ENCODE measurements around the gene FMO1.
A peak's percentile ranks its signal among the peaks of the same experiment; 100 is the strongest.
"Not testable (repeated sequence)": the region's sequence is repeated elsewhere in the genome, so short reads cannot be mapped to it uniquely, and the experiment has no call there.

FMO1 gene

DNA sequence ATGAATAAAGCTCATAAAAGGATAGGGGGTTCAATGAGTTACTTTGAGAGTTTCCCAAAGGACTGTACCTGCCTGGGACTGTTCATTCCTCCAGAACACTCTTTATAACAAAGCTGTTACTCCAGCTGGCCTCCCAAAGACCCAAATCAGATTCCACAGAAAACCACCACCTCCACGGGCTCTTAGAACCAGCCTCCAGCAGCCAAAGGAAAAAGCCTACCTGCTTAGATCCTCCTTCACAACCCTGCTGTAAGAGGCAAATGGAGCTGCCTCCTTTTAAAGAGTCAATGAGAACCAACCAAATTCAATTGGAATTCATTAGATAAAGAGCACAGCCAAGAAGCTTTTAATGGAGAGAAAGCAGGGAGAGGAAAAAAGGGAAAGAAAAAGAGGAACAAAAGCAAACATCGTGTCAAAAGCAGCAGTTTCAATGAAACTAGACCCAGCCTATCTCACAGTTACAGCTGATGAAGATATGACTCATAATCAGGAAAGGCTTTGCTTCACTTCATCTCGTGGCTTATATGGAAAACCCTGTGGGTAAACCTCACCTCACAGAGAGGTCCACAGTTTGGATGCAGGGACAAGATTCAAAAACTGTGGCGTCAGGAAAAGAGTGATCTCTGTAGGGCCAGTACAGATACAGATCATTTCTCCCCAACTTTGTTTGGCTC is 37.9 kb downstream of the FMO1 start:
- FAIRE-seq = no peak

DNA sequence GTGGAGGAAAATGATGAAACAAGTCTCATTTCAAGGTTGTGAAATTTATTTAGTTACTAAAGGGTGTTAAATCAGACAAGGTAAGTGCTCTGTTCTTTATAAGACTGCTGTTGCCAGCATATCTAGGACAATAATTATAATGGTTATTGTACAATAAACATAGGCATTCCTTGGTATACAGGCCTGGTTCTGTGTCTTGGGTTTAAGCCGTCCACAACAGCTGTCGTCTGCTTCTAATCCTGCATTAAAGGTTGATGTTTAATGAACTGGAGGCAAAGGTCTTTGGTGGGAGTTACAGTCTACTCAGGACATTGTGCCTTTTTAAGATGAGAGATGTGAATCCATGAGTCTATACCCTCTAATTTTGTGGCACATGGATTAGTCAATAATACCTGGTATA is 42.3 kb downstream of the FMO1 start:
- no peak for FAIRE-seq

DNA sequence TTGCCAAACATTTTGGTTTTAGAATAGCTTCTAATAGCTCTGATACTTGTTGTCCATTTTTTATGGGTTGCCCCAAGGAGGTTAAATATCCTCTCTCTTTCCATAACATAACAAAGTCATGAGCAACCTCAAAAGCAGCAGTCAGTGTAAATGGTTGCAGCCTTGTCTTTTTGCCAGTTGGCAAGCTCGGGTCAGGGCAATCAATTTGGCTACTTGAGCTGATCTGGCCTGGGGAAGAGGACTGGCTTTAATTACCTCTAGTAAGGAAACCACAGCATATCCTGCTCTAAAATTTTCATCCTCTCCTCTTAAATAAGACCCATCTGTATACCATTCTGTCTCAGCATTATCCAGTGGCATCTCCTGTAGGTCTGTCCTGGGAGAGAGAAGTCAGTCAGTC is 44.5 kb downstream of the FMO1 start:
- no peak for FAIRE-seq

DNA sequence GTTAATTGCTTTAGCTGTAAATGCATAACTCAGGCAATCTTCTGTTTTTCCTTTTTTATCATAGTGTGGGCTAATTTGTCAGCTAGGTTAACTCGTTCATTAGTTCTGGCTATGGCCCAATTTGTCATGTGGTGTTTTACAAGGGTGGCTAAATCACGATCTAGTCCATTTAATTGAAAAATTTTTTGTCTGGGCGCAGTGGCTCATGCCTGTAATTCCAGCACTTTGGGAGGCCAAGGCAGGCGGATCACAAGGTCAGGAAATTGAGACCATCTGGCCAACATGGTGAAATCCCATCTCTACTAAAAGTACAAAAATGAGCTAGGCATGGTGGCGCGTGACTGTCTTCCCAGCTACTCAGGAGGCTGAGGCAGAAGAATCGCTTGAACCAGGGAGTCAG is 47.1 kb downstream of the FMO1 start:
- not testable (repeated sequence) for FAIRE-seq

DNA sequence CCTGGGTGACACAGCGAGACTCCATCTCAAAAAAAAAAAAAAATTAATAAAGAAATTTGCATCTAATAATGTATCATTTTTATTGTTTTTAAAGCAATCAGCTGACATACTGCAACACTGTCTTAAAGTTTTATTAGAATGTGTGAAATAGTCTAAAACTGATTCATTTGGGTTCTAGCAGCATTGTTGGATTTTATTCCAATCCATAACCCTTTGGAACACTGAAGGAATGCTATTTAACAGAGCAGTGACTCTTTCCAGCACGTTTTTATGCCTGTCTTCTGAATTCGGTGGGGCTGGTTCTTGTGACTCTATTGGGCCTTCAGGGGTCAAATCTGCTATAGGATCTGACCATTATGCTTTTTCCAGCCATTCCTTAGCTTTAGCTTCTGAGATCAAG is 47.5 kb downstream of the FMO1 start:
- FAIRE-seq = no peak

DNA sequence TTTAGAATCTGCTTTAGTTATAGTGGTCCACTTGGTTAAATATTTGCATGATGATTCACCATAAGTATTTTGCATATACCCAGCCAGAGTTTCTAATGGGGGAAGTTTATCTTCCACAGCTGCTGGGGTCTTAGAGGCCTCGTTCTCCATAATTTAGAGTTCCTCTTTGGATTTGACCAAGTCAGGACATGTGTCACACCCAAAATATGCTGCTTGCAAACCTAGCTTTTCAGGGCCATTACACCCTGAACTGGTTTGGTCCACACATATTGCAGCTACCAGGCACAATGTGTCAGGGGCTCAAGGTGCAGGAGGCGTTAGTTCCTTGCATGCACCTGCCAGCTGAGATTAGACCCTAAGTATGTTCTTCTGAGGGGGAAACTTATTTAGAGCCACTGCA is 48.6 kb downstream of the FMO1 start:
- no peak for FAIRE-seq

DNA sequence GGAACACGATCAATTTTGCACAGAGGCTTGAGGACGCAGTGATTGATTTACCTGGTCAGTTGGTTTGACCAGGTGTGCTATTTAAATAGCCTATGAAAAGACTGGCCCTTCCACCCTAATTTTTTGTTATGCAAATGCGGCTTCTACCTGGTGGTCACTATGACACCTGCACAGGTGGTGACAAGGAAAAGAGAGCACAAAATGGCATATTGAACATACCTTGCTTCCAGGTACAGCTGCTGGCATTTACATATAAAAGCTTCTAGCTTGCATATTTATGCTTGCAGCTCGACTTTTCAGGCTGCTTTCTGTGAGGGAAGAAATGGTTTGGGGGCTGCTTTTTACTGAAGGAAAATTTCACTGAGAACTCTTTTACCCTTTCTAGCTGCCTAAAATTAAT is 50.4 kb downstream of the FMO1 start:
- no peak for FAIRE-seq

DNA sequence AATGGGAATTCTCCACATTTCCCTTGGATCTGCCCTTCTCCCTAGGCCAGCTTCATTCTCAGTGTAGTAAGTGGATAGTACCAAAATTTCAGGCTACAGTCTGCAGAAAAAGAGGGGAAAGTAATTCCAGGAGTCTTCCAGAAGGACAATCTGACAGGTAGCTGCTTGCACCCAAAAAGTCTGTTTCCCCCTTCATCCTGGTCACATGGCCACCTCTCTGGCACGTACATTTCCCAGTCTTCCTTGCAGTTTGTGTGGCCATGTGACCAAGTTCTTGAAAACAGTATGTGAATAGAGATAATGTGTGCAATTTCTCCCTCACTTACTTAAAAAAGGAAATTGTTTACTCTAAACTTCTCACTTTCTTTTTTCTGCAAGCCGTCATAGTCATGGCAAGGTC is 51.0 kb downstream of the FMO1 start:
- no peak for FAIRE-seq

DNA sequence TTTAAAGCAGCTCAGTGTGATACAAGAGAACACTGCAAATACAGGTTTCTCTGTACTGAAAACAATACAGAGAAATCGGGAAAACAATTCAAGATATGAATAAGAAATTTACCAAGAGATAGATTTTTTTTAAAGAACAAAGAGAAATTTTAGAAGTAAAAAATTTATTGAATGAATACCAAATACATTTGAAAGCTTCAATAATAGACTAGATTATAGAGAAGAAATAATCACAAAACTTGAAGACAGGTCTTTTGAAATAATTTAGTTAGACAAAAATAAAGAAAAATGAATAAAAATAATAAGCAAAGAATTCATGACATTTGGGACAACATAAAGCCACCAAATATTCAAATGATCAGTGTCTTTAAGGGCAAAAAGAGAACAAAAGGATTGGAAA is 52.1 kb downstream of the FMO1 start:
- no peak for FAIRE-seq

DNA sequence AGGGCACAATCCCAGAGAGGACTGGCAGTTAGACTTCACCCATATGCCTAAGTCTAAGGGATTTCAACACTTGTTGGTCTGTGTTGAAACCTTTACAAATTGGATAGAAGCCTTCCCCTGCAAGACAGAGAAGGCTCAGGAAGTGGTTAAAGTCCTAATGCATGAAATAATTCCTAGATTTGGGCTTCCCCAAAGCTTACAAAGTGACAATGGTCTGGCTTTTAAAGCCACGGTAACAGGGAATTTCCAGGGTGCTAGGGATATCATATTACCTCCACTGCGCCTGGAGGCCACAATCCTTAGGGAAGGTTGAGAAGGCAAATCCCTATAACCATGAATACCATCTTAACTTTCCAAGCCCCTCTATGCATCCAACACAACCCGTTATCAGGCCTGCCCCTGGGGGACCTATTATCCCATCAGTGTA is 62.4 kb downstream of the FMO1 start:
- no peak for FAIRE-seq

DNA sequence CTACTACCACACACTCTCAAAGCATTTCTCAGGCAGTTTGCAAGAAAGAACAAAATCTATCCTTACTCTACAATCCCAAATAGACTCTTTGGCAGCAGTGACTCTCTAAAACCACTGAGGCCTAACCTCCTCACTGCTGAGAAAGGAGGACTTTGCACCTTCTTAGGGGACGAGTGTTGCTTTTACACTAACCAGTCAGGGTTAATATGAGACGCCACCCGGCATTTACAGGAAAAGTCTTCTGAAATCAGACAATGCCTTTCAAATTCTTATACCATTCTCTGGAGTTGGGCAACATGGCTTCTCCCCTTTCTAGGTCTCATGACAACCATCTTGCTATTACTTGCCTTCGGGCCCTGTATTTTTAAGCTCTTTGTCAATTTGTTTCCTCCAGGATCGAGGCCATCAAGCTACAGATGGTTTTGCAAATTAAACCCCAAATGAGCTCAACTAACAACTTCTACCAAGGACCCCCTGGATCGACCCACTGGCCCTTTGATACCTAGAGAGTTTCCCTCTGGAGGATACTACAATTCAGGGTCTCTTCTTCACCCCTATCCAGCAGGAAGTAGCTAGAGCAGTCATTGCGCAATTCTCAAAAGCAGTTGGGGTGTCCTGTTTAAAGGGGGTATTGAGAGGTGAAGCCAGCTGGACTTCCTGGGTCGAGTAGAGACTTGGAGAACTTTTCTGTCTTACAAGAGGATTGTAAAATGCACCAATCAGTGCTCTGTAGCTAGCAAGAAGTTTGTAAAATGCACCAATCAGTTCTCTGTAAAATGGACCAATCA is 63.7 kb downstream of the FMO1 start:
- FAIRE-seq = no peak

DNA sequence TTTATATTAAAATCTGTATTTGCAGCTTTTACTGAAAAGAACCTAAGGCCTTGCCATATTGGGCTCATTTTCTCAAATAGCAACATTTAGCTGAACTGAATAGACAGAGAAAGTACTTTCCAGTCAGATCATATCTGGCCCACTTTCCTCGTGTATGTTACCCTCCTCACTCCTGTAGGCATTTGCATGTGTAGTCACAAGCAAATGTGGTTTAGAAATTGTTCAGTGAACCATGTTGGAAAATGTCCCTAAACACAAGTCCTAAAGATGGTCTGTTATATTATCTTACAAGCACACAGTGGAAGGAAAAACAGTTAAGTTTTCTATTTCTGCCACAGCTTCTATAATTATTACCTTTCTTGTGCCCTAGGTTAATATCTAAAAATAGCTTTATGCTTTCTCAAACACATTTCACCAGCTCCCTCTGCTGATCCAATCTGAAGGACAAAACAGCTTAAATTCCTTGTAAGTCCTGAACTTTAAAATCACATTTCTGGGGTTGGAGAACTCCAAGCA is 65.1 kb downstream of the FMO1 start:
- FAIRE-seq = no peak

DNA sequence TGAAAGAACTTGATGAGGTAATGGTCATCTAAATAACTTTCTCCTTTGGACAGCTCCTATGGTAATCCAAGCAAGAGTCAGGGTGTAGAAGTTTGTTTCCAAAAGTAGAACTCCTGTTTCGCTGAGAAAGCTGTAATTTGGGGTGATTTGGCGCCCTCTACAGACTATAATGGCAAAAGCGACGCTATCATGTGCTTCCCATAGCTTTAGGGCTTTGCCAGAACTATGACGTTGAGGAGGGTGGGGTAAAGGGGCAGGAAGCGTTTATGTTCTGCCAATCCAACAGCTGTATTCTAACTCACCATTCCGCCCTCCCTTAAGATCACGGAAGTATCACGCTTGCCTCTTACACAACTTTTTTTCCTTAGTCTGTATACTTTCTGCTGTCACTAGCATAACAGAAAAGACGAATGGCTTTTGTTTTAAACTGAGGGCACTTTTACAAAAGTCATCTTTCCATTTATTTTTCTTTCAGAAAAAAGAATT is 65.6 kb downstream of the FMO1 start, which contains the start of gene FMO4:
Gene FMO4 (plus strand): TSS at position 349 of the 486 bp plus-strand sequence. CDS start 5,643 bp downstream, outside the sequence.
- peak; percentile 94 for FAIRE-seq

DNA sequence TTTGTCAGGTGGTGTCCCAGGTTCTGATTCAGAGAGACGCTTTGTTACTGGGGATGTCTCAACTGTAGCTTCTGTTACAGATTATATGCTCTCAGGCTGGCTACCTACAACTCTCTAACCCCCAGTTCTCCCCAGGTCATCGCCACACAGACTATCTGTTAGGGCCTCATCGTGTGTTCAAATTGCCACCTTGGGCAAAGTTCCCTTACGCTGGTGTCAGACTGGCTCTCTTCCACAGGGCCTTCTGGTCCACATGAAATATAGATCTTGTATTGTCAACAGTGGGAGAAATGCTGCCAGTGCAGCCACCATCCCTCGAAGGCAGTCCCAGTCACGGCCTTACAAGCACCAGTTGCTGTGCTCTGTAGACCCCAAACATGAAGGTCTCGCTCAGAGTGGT is 81.0 kb downstream of the FMO1 start:
- no peak for FAIRE-seq

DNA sequence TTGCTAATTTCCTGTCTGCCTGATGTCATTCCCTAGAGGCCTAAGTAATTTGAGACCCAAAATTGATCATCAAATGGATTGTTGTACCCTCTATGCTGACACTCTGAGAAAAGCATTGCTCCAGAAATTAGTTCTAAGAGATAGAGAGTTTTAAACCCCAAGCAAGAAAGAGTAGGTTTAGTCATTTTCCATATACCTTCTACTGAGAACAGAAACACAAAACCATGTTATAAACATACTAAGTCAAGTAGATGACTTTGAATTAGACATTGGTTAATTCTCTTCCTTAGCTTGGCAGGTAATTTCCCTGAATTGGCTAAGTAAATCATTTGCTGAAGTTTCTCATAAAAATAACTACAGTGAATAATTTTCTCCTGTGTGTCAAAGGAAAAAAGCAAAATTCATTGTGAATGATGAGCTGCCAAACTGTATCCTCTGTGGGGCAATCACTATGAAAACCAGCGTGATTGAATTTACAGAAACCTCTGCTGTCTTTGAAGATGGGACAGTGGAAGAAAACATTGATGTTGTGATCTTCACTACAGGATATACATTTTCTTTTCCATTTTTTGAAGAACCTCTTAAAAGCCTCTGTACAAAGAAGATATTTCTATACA is 85.8 kb downstream of the FMO1 start:
- no peak for FAIRE-seq

Measured in islet of Langerhans (tissue), 1 donor.